OCI-LY3 (cell line): ENCODE measurements around the gene CHN2.

Source experiments
- EZH2phosphoT487 ChIP-seq: fragments of 200-600 bp; shearing (Covaris generic); IDR thresholded peaks from 2 replicates; pipeline ENCODE4 v1.6.1; 2018; ENCODE audit warnings: antibody characterized with exemption, mixed run types, low read depth
- TF ChIP-seq, protein P1 (sequence below): fragments of 200-600, 300-600 bp; sonication (generic); IDR thresholded peaks from 2 replicates; pipeline ENCODE4 v1.5.1; 2014; ENCODE audit warnings: antibody characterized with exemption, low read length, low read depth

- TF ChIP-seq, protein P1, sequence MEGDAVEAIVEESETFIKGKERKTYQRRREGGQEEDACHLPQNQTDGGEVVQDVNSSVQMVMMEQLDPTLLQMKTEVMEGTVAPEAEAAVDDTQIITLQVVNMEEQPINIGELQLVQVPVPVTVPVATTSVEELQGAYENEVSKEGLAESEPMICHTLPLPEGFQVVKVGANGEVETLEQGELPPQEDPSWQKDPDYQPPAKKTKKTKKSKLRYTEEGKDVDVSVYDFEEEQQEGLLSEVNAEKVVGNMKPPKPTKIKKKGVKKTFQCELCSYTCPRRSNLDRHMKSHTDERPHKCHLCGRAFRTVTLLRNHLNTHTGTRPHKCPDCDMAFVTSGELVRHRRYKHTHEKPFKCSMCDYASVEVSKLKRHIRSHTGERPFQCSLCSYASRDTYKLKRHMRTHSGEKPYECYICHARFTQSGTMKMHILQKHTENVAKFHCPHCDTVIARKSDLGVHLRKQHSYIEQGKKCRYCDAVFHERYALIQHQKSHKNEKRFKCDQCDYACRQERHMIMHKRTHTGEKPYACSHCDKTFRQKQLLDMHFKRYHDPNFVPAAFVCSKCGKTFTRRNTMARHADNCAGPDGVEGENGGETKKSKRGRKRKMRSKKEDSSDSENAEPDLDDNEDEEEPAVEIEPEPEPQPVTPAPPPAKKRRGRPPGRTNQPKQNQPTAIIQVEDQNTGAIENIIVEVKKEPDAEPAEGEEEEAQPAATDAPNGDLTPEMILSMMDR = no peak
- TF ChIP-seq EZH2phosphoT487 = no peak
Measured at GRCh38 chr7:29418056-29418455, 223.5 kb downstream of the CHN2 start.
